Right lobe of liver (tissue), 6 donors: ENCODE data around the gene GPC6. TPM values are rescaled to one million over a fixed set of nuclear protein-coding genes. Genes with fewer than 3 reads are reported as not detected.

Source experiments
- ATAC-seq, 4 donors: fragments of 200-7000 bp; cut with Tn5 transposase; one replicate each; pipeline ENCODE4 v1.9.1; 2020; ENCODE audit warnings: mild to moderate bottlenecking in 4 of 4, moderate library complexity in 4 of 4
- DNase-seq, 3 donors: peaks; one replicate each; pipeline ENCODE4 v3.0.0-alpha.2; 2020
- H3K27ac ChIP-seq, 3 donors: fragments of 200-600 bp; one replicate each; pipeline ENCODE4 v1.8.0; 2022
- H3K27me3 ChIP-seq, 2 donors: fragments of 200-600 bp; one replicate each; pipeline ENCODE4 v1.8.0; 2022
- H3K36me3 ChIP-seq, 4 donors: fragments of 200-600 bp; sonication (generic) in 1 of 4; one replicate each; pipeline versions ENCODE4 v1.5.1 to v1.8.0; 2017 to 2022; ENCODE audit warnings: control low read depth in 1 of 4
- H3K4me1 ChIP-seq, 4 donors: fragments of 200-600 bp; sonication (generic) in 1 of 4; one replicate each; pipeline versions ENCODE4 v1.5.1 to v1.8.0; 2017 to 2022; ENCODE audit warnings: control low read depth in 1 of 4
- H3K4me3 ChIP-seq, 3 donors: fragments of 200-600 bp; one replicate each; pipeline ENCODE4 v1.8.0; 2022
- H3K9me3 ChIP-seq, 4 donors: fragments of 200-600 bp; sonication (generic) in 1 of 4; one replicate each; pipeline versions ENCODE4 v1.5.1 to v1.8.0; 2017 to 2022; ENCODE audit warnings: control low read depth in 1 of 4
- CTCF ChIP-seq, 4 donors: fragments of 200-600 bp in 3 of 4; fragments of 450-650 bp in 1 of 4; IDR thresholded peaks; one replicate each; pipeline versions ENCODE4 v1.5.1 to v1.8.0; 2016 to 2022; ENCODE audit warnings: antibody characterized with exemption in 4 of 4, mild to moderate bottlenecking in 2 of 4
- POLR2A ChIP-seq: fragments of 450-650 bp; IDR thresholded peaks from one replicate; pipeline ENCODE4 v1.6.1; 2017; ENCODE audit warnings: antibody characterized with exemption, mild to moderate bottlenecking
- WGBS: methylation state at CpG from one replicate; pipeline ENCODE4 v1.1.6; 2018; ENCODE audit warnings: low coverage, low lambda C conversion rate; ENCODE audit not compliant: insufficient coverage; ENCODE audit errors: missing lambda C conversion rate; 5-methylcytosine and 5-hydroxymethylcytosine counted together
- intact Hi-C, 2 donors: fragments of 100-400 bp; cut with DNase I; formaldehyde crosslinking; loops; one replicate each; pipeline versions ENCODE4 v1.11.2 to v1.14.1; 2022
- total RNA-seq, 6 experiments: library from RNA; depleted of rRNA in 2 of 6; stranded (reverse); fragments of >200 nt in 2 of 6; fragmentation: NEBNext Ultra II Directional in 3 of 6; extraction: Animal tissue kit (Norgen Biotek cat#: 25700) in 3 of 6; gene quantifications; one replicate each; pipeline versions ENCODE4 v1.1.0 to v1.2.4, GENCODE V29; 2016 to 2023
- donor health status: DM: no; HTN: yes; CAD: no.
- donor health status: DM: no; HTN: no; CAD: no.
- donor health status: DM: no; HTN: no; CAD: no.
- donor health status: DM: no; HTN: yes; CAD: no.
- donor health status: DM: no; HTN: yes; CAD: no.

The GPC6 gene
- total RNA-seq, 6 experiments from 2014 or later: 18.6 to 30.1 (median 20.2) TPM

DNA sequence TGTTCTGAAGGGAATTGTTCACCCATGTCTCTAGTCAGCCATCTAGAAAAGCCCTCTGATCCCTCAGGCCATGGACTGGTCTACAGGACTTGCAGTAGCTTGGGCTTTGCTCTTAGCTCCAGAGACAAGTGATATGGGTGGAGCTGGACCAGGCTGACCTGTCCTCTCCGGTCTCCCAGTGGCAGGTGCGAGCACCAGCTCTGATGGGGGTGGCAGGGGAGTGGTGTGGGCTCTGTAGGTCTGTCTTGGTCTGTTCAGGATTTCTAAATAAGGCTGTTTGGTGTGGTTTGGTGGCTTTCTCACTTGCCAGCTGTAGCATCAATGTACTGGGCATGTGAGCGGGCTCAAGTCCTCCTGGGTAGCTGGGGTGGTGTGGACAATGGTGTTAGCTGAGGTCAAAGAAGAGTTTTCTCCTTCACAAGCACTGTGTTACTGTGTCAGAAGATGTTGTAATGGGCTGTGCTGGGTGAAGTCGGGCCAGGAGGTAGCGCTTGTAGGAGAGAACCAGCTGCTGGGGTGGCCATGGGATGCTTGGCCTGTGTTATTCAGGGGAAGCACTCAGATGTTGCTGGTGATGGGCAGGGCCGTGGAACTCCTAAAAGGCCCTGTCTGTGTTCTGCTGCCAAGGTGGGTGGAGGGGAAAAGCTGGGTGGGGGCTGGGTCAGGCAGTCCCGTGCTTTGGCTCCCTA lies 16.9 kb downstream of the GPC6 start:
- intact Hi-C loops: no loop called here
- H3K27ac ChIP-seq: peak overlapping the region in 1 of 3 donors; percentile 67
- DNase-seq (peak in 1 of 3 donors; percentile 44), ATAC-seq (peak in 1 of 4 donors; percentile 2)
- H3K4me3 ChIP-seq: no peak overlapping the region
- no peaks in the 10 kb centered on the region for H3K36me3 ChIP-seq
- TF ChIP-seq CTCF (IDR thresholded peaks at IDR 0.05): no peak
- TF ChIP-seq POLR2A: no peak
- no peaks in the 10 kb centered on the region for H3K27me3 ChIP-seq
- H3K4me1 ChIP-seq: peaks cover 0 to 12% (median 3%) of the 10 kb centered on the region in 4 donors
- 83% methylated on average over 5 of the region's 7 CpGs for WGBS
- H3K9me3 ChIP-seq: peaks cover 0 to 6% (median 0%) of the 10 kb centered on the region in 4 donors

DNA sequence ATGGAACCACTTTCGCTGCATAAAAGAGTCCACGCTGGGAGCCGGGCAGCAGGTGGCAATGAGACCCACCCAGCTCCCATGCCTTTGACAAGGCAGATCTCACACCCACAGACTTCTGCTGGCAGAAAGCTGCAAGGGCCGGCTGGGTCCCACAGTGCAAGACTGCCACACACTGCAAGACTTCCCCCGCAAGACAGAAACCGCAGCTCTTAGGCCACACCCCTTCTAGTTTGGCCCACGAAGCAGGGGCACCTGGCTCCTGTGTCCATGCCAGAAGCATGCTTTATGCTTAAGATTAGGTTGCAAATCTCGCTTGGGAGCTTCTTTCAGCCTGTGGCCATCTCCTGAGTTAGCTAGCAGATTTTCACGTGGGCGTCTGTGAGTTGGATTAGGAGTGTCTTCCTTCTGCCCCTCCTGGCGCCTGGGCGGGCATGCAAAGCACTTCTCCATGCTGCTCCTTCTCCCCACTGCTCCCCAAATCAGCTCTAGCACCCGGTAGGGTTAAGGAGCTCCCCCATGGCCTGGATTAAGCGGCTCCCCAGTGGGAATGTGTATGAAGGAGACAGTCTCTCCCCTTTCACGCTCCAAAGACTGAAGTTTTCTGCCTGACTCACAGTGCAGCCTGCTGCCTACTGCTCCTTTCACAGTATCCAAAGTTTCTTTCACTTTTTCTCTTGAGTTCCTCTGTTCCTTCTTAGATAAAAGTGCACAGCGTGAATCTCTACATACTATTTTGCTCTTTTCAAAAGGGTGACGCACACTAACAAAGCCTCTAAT lies 17.7 kb downstream of the GPC6 start:
- intact Hi-C loops: no loop called here
- Histone ChIP-seq H3K9me3 (no peaks in the 10 kb centered on the region), H3K4me3 (peak overlapping the region in 1 of 3 donors; percentile 46), H3K27ac (peak overlapping the region in 2 of 3 donors; percentile 4 to 67), H3K36me3 (no peaks in the 10 kb centered on the region), H3K27me3 (no peaks in the 10 kb centered on the region), H3K4me1 (peaks cover 0 to 18% (median 3%) of the 10 kb centered on the region in 4 donors)
- peak in 3 of 4 donors; percentile 15 to 39 (median 17) for ATAC-seq
- no peak for TF ChIP-seq POLR2A
- TF ChIP-seq CTCF (IDR thresholded peaks at IDR 0.05): no peak
- no peak for DNase-seq
- WGBS: 40% methylated on average over 9 of the region's 17 CpGs

DNA sequence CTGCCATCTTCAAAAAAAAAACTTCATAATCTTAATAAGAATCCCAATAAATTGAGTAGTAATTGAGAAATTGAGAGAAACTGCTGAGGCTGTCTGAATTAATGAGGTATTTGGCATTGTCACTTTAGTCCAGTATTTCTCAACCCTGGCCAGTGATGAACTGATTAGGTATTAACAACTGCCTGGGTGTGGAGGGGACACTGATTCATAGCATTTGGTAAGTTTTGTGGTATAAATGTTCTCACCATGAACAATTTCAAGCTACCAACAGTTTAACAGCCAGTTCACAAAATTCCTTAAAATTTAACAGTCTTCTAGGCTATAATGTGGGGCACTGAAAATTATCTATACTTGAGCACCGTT lies 18.3 kb downstream of the GPC6 start:
- intact Hi-C loops: no loop called here
- H3K4me1 ChIP-seq: peaks cover 0 to 19% (median 3%) of the 10 kb centered on the region in 4 donors
- 33% methylated on average over 1 of the region's 1 CpG for WGBS
- no peaks in the 10 kb centered on the region for H3K27me3 ChIP-seq
- H3K4me3 ChIP-seq: peak overlapping the region in 1 of 3 donors; percentile 46
- ATAC-seq (peak in 2 of 4 donors; percentile 25 to 51), DNase-seq (no peak)
- H3K9me3 ChIP-seq: no peaks in the 10 kb centered on the region
- TF ChIP-seq CTCF (IDR thresholded peaks at IDR 0.05): no peak
- no peak for TF ChIP-seq POLR2A
- H3K36me3 ChIP-seq: no peaks in the 10 kb centered on the region
- H3K27ac ChIP-seq: peak overlapping the region in 2 of 3 donors; percentile 4 to 67

DNA sequence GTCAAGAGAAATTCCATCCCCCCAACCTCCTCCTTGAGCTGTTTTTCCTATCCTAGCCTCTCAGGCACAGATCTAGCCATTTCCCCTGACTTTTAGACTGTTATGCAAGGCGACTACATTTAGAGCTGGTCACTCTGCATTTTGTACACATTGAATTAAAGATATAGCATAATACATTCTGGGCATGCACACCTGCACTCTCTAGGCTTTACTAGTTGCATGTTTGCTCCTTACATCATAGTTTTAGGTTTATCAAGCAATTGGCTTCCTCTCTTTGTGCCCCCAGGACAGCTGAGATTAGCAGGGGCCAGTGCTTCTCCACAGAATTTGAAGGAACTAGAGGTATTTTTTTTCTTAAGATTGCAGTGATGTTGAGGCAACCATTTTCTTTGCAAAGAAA lies 19.5 kb downstream of the GPC6 start:
- Histone ChIP-seq H3K4me3 (no peak overlapping the region), H3K4me1 (peaks cover 0 to 19% (median 3%) of the 10 kb centered on the region in 4 donors), H3K27me3 (no peaks in the 10 kb centered on the region), H3K36me3 (no peaks in the 10 kb centered on the region), H3K27ac (no peak overlapping the region), H3K9me3 (no peaks in the 10 kb centered on the region)
- no peak for TF ChIP-seq POLR2A
- TF ChIP-seq CTCF (IDR thresholded peaks at IDR 0.05): no peak
- DNase-seq: no peak
- no peak for ATAC-seq
- 64% methylated on average over 1 of the region's 1 CpG for WGBS
- intact Hi-C loops: no loop called here
